ENCODE results near the gene ZBTB12. TPM values are rescaled to one million over a fixed set of nuclear protein-coding genes. Genes with fewer than 3 reads are reported as not detected.

Gene ZBTB12
- total and polyA plus RNA-seq, 2 of the 8 experiments (the other 6 are each of a cell fraction or from before 2014, with no cell fraction given), result 20.7 to 40.8 TPM

DNA sequence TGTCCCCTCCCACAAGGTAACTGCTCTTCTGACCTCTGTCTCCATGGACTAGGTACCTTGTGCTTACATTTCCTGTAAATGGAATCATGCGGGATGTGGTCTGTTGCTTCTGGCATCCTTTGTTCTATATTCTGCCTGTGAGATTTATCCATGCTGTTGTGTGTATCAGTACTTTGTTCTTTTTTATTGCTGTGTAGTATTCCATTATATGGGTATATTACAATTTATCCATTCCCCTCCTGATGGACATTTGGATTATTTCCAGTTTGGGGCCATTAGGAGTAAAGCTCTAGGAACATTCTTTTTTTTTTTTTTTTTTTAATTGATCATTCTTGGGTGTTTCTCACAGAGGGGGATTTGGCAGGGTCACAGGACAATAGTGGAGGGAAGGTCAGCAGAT, 29.1 kb upstream of the ZBTB12 start (continued):
- TF ChIP-seq, protein P1, sequence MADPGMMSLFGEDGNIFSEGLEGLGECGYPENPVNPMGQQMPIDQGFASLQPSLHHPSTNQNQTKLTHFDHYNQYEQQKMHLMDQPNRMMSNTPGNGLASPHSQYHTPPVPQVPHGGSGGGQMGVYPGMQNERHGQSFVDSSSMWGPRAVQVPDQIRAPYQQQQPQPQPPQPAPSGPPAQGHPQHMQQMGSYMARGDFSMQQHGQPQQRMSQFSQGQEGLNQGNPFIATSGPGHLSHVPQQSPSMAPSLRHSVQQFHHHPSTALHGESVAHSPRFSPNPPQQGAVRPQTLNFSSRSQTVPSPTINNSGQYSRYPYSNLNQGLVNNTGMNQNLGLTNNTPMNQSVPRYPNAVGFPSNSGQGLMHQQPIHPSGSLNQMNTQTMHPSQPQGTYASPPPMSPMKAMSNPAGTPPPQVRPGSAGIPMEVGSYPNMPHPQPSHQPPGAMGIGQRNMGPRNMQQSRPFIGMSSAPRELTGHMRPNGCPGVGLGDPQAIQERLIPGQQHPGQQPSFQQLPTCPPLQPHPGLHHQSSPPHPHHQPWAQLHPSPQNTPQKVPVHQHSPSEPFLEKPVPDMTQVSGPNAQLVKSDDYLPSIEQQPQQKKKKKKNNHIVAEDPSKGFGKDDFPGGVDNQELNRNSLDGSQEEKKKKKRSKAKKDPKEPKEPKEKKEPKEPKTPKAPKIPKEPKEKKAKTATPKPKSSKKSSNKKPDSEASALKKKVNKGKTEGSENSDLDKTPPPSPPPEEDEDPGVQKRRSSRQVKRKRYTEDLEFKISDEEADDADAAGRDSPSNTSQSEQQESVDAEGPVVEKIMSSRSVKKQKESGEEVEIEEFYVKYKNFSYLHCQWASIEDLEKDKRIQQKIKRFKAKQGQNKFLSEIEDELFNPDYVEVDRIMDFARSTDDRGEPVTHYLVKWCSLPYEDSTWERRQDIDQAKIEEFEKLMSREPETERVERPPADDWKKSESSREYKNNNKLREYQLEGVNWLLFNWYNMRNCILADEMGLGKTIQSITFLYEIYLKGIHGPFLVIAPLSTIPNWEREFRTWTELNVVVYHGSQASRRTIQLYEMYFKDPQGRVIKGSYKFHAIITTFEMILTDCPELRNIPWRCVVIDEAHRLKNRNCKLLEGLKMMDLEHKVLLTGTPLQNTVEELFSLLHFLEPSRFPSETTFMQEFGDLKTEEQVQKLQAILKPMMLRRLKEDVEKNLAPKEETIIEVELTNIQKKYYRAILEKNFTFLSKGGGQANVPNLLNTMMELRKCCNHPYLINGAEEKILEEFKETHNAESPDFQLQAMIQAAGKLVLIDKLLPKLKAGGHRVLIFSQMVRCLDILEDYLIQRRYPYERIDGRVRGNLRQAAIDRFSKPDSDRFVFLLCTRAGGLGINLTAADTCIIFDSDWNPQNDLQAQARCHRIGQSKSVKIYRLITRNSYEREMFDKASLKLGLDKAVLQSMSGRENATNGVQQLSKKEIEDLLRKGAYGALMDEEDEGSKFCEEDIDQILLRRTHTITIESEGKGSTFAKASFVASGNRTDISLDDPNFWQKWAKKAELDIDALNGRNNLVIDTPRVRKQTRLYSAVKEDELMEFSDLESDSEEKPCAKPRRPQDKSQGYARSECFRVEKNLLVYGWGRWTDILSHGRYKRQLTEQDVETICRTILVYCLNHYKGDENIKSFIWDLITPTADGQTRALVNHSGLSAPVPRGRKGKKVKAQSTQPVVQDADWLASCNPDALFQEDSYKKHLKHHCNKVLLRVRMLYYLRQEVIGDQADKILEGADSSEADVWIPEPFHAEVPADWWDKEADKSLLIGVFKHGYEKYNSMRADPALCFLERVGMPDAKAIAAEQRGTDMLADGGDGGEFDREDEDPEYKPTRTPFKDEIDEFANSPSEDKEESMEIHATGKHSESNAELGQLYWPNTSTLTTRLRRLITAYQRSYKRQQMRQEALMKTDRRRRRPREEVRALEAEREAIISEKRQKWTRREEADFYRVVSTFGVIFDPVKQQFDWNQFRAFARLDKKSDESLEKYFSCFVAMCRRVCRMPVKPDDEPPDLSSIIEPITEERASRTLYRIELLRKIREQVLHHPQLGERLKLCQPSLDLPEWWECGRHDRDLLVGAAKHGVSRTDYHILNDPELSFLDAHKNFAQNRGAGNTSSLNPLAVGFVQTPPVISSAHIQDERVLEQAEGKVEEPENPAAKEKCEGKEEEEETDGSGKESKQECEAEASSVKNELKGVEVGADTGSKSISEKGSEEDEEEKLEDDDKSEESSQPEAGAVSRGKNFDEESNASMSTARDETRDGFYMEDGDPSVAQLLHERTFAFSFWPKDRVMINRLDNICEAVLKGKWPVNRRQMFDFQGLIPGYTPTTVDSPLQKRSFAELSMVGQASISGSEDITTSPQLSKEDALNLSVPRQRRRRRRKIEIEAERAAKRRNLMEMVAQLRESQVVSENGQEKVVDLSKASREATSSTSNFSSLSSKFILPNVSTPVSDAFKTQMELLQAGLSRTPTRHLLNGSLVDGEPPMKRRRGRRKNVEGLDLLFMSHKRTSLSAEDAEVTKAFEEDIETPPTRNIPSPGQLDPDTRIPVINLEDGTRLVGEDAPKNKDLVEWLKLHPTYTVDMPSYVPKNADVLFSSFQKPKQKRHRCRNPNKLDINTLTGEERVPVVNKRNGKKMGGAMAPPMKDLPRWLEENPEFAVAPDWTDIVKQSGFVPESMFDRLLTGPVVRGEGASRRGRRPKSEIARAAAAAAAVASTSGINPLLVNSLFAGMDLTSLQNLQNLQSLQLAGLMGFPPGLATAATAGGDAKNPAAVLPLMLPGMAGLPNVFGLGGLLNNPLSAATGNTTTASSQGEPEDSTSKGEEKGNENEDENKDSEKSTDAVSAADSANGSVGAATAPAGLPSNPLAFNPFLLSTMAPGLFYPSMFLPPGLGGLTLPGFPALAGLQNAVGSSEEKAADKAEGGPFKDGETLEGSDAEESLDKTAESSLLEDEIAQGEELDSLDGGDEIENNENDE (IDR thresholded peaks at IDR 0.05; ENCODE audit: insufficient replicate concordance, low read length), result no peak
- no peak for TF ChIP-seq FOSL1 (IDR thresholded peaks at IDR 0.05; ENCODE audit: insufficient read depth, low read depth, low read length)
